Adrenal gland (tissue), 12 donors: ENCODE data around the gene UVSSA. TPM values are rescaled to one million over a fixed set of nuclear protein-coding genes. Genes with fewer than 3 reads are reported as not detected.
A peak's percentile ranks its signal among the peaks of the same experiment; 100 is the strongest.
"Not testable (repeated sequence)": the region's sequence is repeated elsewhere in the genome, so short reads cannot be mapped to it uniquely, and the experiment has no call there.

Experiments
- DNase-seq, 7 donors: peaks; one replicate each; pipeline ENCODE4 v3.0.0-alpha.2; 2019 to 2020
- H3K27ac ChIP-seq, 5 donors: fragments of 200-600 bp; sonication (generic) in 4 of 5; 1 replicate in 3 of 5; 2 replicates in 2 of 5; pipeline versions ENCODE4 v1.5.1 to v1.8.0; 2016 to 2020; ENCODE audit warnings: mild to moderate bottlenecking in 1 of 5
- H3K27me3 ChIP-seq: fragments of 200-600 bp; 2 replicates; pipeline ENCODE4 v1.8.0; 2021
- H3K36me3 ChIP-seq, 2 donors: fragments of 200-600 bp; replicated peaks in 1 of 2; 1 replicate in 1 of 2; 2 replicates in 1 of 2; pipeline versions ENCODE4 v1.5.1 to v1.8.0; 2018 to 2022
- H3K4me1 ChIP-seq, 2 donors: fragments of 200-600 bp; replicated peaks in 1 of 2; 1 replicate in 1 of 2; 2 replicates in 1 of 2; pipeline versions ENCODE4 v1.5.1 to v1.8.0; 2018 to 2021
- H3K4me3 ChIP-seq, 4 donors: fragments of 200-600 bp; sonication (generic) in 3 of 4; one replicate each; pipeline ENCODE4 v1.5.1; 2016 to 2018
- H3K9me3 ChIP-seq, 3 donors: fragments of 200-600 bp; sonication (generic) in 1 of 3; replicated peaks in 1 of 3; 1 replicate in 2 of 3; 2 replicates in 1 of 3; pipeline versions ENCODE4 v1.5.1 to v1.8.0; 2016 to 2021
- POLR2A ChIP-seq, 2 donors: fragments of 450-650 bp; IDR thresholded peaks; one replicate each; pipeline ENCODE4 v1.6.1; 2017; ENCODE audit warnings: antibody characterized with exemption in 2 of 2, mild to moderate bottlenecking in 2 of 2, moderate library complexity in 1 of 2
- WGBS, 4 donors: extraction: QIAGEN DNeasy Blood & Tissue Kit in 2 of 4; methylation state at CpG; one replicate each; pipeline versions ENCODE4 v1.1.5 to v1.1.7; 2013 to 2017; 5-methylcytosine and 5-hydroxymethylcytosine counted together
- intact Hi-C, 2 donors: fragments of 100-400 bp; cut with DNase I; formaldehyde crosslinking; loops; one replicate each; pipeline versions ENCODE4 v1.14.1 to v1.15.0; 2022 to 2023
- polyA plus RNA-seq, 3 donors: library from polyadenylated mRNA; stranded (reverse); fragments of 200-250 nt in 2 of 3; fragments of 350-450 nt in 1 of 3; fragmentation: Illumina TruSeq in 1 of 3; extraction: RNeasy Lipid Tissue Mini Kit (QIAGEN cat#74804) in 1 of 3; gene quantifications; one replicate each; pipeline ENCODE4 v1.2.3, GENCODE V29; 2013 to 2014
- total RNA-seq, 9 donors: library from RNA; depleted of rRNA in 4 of 9; stranded (reverse); fragments of >200 nt in 4 of 9; fragments of 120-200 nt in 1 of 9; fragmentation: NEBNext Ultra II Directional in 1 of 9; extraction: Animal tissue kit (Norgen Biotek cat#: 25700) in 1 of 9; gene quantifications; one replicate each; pipeline versions ENCODE4 v1.1.0 to v1.2.4, GENCODE V29; 2013 to 2023
- TF ChIP-seq, protein P1 (sequence below), 6 experiments: fragments of 450-650 bp in 4 of 6; fragments of 200-600 bp in 2 of 6; sonication (generic) in 1 of 6; IDR thresholded peaks; 1 replicate in 5 of 6; 2 replicates in 1 of 6; pipeline versions ENCODE4 v1.5.1 to v1.8.0; 2016 to 2021; ENCODE audit warnings: antibody characterized with exemption in 6 of 6, mild to moderate bottlenecking in 2 of 6, moderate library complexity in 1 of 6
- donor health status: healthy with polysubstance abuse.
- donor health status: Bipolar disorder and iron deficiency.
- donor health status: DM: yes; HTN: yes; CAD: no.
- donor health status: DM: no; HTN: no; CAD: no.
- donor health status: DM: no; HTN: no; CAD: no.
- donor health status: DM: yes; HTN: yes; CAD: no.

Gene UVSSA
- total and polyA plus RNA-seq, 12 donors, result 2.9 to 37.4 (median 17.5) TPM

DNA sequence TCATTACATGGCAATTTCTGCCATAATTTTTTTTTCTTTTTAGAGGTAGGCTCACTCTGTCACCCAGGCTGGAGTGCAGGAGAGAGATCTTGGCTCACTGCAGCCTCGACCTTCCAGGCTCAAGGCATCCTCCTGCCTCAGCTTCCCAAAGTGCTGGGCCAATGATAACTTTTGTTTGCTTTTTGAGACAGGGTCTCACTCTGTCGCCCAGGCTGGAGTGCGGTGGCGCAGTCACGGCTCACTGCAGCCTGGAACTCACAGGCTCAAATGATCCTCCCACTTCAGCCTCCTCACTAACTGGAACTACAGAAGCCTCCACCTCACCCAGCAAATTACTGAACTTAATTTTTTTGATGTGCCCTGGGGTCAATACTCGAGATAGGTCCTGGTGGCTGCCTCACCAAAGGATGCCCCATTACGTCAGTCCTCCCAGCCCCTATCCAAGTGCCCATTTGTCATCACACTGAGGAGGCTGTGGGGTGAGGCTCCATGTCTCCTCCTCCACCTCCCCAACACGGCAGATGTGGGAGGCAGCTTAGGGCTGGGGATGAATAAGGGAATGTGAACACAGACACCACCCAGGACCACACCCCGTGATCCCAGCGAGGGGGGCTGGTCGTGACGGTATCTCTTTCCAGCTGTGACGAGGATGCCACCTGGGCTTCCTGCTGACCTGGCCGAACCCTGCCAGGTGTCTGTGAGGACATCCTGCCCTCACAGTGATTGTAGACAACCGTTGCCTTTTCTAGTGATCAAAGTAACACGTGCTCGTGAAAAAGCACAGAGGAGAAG is 71.7 kb downstream of the UVSSA start:
- H3K27ac ChIP-seq, result no peak overlapping the region
- DNase-seq, result peak in 2 of 7 donors; percentile 5 to 27
- 58 to 69% (median 60%) methylated on average over 13 to 17 of the region's 17 CpGs for WGBS, 4 donors
- no peaks in the 10 kb centered on the region for H3K36me3 ChIP-seq
- intact Hi-C loops, result no loop called here
- no peaks in the 10 kb centered on the region for H3K9me3 ChIP-seq
- H3K4me1 ChIP-seq, result no peaks in the 10 kb centered on the region
- H3K27me3 ChIP-seq, result peaks cover 35% of the 10 kb centered on the region
- no peak for TF ChIP-seq POLR2A (IDR thresholded peaks at IDR 0.05)
- TF ChIP-seq, protein P1, sequence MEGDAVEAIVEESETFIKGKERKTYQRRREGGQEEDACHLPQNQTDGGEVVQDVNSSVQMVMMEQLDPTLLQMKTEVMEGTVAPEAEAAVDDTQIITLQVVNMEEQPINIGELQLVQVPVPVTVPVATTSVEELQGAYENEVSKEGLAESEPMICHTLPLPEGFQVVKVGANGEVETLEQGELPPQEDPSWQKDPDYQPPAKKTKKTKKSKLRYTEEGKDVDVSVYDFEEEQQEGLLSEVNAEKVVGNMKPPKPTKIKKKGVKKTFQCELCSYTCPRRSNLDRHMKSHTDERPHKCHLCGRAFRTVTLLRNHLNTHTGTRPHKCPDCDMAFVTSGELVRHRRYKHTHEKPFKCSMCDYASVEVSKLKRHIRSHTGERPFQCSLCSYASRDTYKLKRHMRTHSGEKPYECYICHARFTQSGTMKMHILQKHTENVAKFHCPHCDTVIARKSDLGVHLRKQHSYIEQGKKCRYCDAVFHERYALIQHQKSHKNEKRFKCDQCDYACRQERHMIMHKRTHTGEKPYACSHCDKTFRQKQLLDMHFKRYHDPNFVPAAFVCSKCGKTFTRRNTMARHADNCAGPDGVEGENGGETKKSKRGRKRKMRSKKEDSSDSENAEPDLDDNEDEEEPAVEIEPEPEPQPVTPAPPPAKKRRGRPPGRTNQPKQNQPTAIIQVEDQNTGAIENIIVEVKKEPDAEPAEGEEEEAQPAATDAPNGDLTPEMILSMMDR (IDR thresholded peaks at IDR 0.05), result no peak
- H3K4me3 ChIP-seq, result no peak overlapping the region

DNA sequence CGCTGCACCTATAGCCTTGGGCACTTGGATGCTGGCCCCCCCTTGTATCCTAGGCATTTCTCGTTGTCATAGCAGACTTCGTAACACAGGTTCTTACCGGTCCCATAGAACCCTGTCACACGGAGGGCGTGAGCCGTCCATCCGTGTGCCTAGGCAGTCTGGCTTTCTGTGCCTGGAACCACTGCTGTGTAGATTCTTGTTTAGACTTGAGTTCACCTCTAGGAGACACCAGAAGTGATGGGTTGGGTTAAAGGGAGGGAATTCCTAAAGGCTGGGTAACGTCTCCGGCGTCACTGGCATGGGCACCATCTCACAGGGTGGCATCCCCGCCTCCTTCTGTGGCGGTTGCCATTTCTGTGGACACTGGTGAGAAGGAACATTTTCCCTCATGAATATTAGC is 72.7 kb downstream of the UVSSA start:
- Histone ChIP-seq H3K4me3 (no peak overlapping the region), H3K27me3 (peaks cover 33% of the 10 kb centered on the region), H3K36me3 (no peaks in the 10 kb centered on the region), H3K9me3 (no peaks in the 10 kb centered on the region), H3K27ac (no peak overlapping the region), H3K4me1 (no peaks in the 10 kb centered on the region)
- DNase-seq, result no peak
- TF ChIP-seq POLR2A (IDR thresholded peaks at IDR 0.05), result no peak
- TF ChIP-seq, protein P1 (IDR thresholded peaks at IDR 0.05), result no peak
- intact Hi-C loops, result no loop called here
- 84 to 86% (median 85%) methylated on average over 13 of the region's 13 CpGs for WGBS, 4 donors

DNA sequence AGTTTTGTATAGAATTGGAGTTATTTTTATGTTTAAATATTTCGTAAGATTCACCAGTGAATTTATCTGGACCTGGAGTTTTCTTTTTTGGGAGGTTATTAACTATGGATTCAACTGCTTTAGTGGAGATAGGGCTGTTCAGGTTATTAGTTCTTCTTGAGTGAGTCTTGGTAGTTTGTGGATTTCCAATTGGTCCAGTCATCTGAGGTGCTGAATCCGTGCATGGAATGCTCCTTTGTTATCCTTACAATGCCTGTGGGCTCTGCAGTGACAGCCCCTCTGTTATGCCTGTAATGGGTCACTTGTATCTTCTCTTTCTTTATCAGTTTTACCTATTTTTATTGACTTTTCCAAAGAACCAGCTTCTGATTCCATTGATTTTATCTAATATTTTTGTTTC is 74.6 kb downstream of the UVSSA start:
- 24 to 33% (median 28%) methylated on average over 2 of the region's 2 CpGs for WGBS, 4 donors
- TF ChIP-seq POLR2A (IDR thresholded peaks at IDR 0.05), result no peak
- TF ChIP-seq, protein P1 (IDR thresholded peaks at IDR 0.05), result no peak
- no peak overlapping the region for H3K27ac ChIP-seq
- H3K36me3 ChIP-seq, result no peaks in the 10 kb centered on the region
- no peak overlapping the region for H3K4me3 ChIP-seq
- H3K27me3 ChIP-seq, result peaks cover 26% of the 10 kb centered on the region
- intact Hi-C loops, result no loop called here
- H3K4me1 ChIP-seq, result no peaks in the 10 kb centered on the region
- H3K9me3 ChIP-seq, result no peaks in the 10 kb centered on the region
- DNase-seq, result no peak

DNA sequence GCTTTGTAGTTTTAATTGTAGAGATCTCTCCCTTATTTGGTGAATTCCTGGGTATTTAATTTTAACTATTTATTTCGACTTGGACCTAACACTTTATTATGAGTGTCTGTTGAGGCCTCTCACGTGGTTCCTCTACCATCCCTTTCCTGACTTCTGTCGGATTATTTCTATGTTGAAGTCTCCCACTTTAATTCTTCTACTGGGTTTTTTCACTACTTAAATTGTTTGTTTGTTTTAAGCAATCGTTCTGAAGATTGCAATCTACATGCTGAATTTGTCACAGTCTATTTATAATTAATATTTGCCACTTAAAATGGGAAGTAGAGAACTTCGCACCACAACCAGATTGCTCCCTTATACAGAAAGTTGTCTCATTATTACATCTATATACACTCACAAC is 80.0 kb downstream of the UVSSA start:
- H3K4me1 ChIP-seq, result no peaks in the 10 kb centered on the region
- intact Hi-C loops, result no loop called here
- 71 to 79% (median 74%) methylated on average over 5 of the region's 5 CpGs for WGBS, 4 donors
- no peak overlapping the region for H3K4me3 ChIP-seq
- H3K27ac ChIP-seq, result no peak overlapping the region
- H3K27me3 ChIP-seq, result peaks cover 14% of the 10 kb centered on the region
- no peaks in the 10 kb centered on the region for H3K36me3 ChIP-seq
- TF ChIP-seq POLR2A (IDR thresholded peaks at IDR 0.05), result no peak
- TF ChIP-seq, protein P1 (IDR thresholded peaks at IDR 0.05), result no peak
- no peaks in the 10 kb centered on the region for H3K9me3 ChIP-seq
- DNase-seq, result no peak

DNA sequence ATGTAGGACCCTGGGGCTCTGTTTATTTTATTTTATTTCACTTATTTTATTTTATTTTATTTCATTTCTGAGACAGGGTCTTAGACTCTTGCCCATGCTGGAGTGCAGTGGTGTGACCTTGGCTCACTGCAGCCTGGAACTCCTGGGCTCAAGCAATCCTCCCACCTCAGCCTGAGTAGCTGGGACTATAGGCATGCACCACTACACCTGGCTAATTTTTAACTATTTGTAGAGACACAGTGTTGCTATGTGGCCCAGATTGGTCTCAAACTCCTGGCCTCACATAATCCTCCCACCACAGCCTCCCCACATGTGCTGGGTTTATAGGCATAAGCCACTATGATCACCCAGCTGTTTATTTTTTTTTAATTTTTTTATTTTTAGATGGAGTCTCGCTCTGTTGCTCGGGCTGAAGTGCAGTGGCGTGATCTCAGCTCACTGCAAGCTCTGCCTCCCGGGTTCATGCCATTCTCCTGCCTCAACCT is 96.7 kb downstream of the UVSSA start:
- WGBS, 4 donors, result 63 to 84% (median 82%) methylated on average over 4 of the region's 4 CpGs
- H3K9me3 ChIP-seq, H3K27ac ChIP-seq, H3K4me1 ChIP-seq, H3K27me3 ChIP-seq, H3K36me3 ChIP-seq, H3K4me3 ChIP-seq, intact Hi-C loops, DNase-seq: not testable (repeated sequence)
